ENCODE results near the gene CAPZB. TPM values are rescaled to one million over a fixed set of nuclear protein-coding genes. Genes with fewer than 3 reads are reported as not detected.

The CAPZB gene
- total and polyA plus RNA-seq, 2 of the 4 experiments (the other 2 are of a cell fraction): 216 to 304 TPM

- Histone ChIP-seq H2AK5ac (ENCODE audit: low read depth, low read length) (no peak overlapping the region), H3K27me3 (ENCODE audit: control insufficient read depth, insufficient read depth, low read length) (no peaks in the 10 kb centered on the region), H3K9ac (ENCODE audit: low read depth, low read length) (no peak overlapping the region), H2AFZ (replicated peaks; ENCODE audit: low read length, poor library complexity) (no peak overlapping the region), H3K9me1 (ENCODE audit: insufficient read depth, low read length) (peaks cover 32% of the 10 kb centered on the region), H3K36me3 (ENCODE audit: control insufficient read depth, insufficient read depth, low read length) (peaks cover 48% of the 10 kb centered on the region), H3K9me3 (ENCODE audit: control insufficient read depth, insufficient read depth, low read length) (no peaks in the 10 kb centered on the region), H3K4me1 (ENCODE audit: control insufficient read depth, insufficient read depth, low read length) (no peaks in the 10 kb centered on the region), H4K8ac (ENCODE audit: low read depth in 2 of 2, low read length in 2 of 2) (no peak overlapping the region), H3K23ac (ENCODE audit: low read depth, low read length) (no peak overlapping the region), H3K18ac (ENCODE audit: low read depth, low read length) (no peak overlapping the region), H3K79me1 (ENCODE audit: low read depth in 1 of 2, low read length in 2 of 2) (peaks cover 37 to 92% of the 10 kb centered on the region in 2 experiments), H3K56ac (ENCODE audit: extremely low read depth, insufficient read depth, low read length) (no peak overlapping the region), H2BK20ac (ENCODE audit: low read depth, low read length) (no peak overlapping the region), H4K91ac (ENCODE audit: insufficient read depth, low read depth, low read length) (no peak overlapping the region), H2AK9ac (replicated peaks; ENCODE audit: low read depth, low read length, poor library complexity) (no peak overlapping the region), H4K20me1 (ENCODE audit: insufficient read depth, low read length) (peaks cover 79% of the 10 kb centered on the region), H3K4me3 (ENCODE audit: insufficient read depth, low read depth, low read length) (no peak overlapping the region), H3K14ac (replicated peaks; ENCODE audit: low read depth, low read length) (no peak overlapping the region), H2BK120ac (ENCODE audit: low read depth, low read length) (no peak overlapping the region), H3K27ac (ENCODE audit: insufficient read depth, low read length) (no peak overlapping the region), H3K4me2 (ENCODE audit: low read depth, low read length) (no peak overlapping the region), H3K4ac (ENCODE audit: low read depth, low read length) (no peak overlapping the region), H2BK5ac (ENCODE audit: low read depth, low read length, poor library complexity, severe bottlenecking) (no peak overlapping the region), H2BK15ac (ENCODE audit: low read depth, low read length) (no peak overlapping the region), H4K5ac (ENCODE audit: low read depth, low read length) (no peak overlapping the region)
- BruUV-seq (replicated peaks): no TSS peak
- POLR2A ChIA-PET (ENCODE audit: unreplicated experiment): no interaction called here
- TF ChIP-seq BHLHE40 (IDR thresholded peaks at IDR 0.05; ENCODE audit: low read depth, low read length): no peak
- no peak for TF ChIP-seq NFE2L2 (IDR thresholded peaks at IDR 0.05; ENCODE audit: low read depth, low read length)
- no peak for TF ChIP-seq CEBPB (IDR thresholded peaks at IDR 0.05; ENCODE audit: low read depth, low read length)
- intact Hi-C loops (cut with micrococcal nuclease) (no loop called here), in situ Hi-C loops (cut with MboI; ENCODE audit: low sequenced_read_pairs) (no loop called here), dilution Hi-C loops (cut with HindIII; ENCODE audit: low sequenced_read_pairs, unreplicated experiment) (no loop called here)
- DNase-seq (no peak), ATAC-seq (ENCODE audit: low read depth) (no peak)
- 100% methylated on average over 1 of the region's 16 CpGs; no CpG with 5 or more reads in 1 of the 2 experiments for WGBS, 2 experiments (ENCODE audit: extremely low coverage in 2 of 2, insufficient read length in 1 of 2)
- CTCF ChIA-PET: no interaction called here
Measured at GRCh38 chr1:19369396-19370090, 115.8 kb downstream of the CAPZB start.
